Endothelial cell of umbilical vein (primary cell): ENCODE measurements around the gene EML1.

Experiments
- EZH2 ChIP-seq: IDR thresholded peaks from 2 replicates; pipeline ENCODE4 v1.6.1; 2012; ENCODE audit warnings: borderline replicate concordance, low read depth, mild to moderate bottlenecking, moderate library complexity, low read length, inconsistent platforms; ENCODE audit not compliant: severe bottlenecking
- JUN ChIP-seq: IDR thresholded peaks from 2 replicates; pipeline ENCODE4 v1.6.1; 2011; ENCODE audit warnings: borderline replicate concordance, low read depth; ENCODE audit not compliant: insufficient read length, insufficient read depth
- POLR2A ChIP-seq: IDR thresholded peaks from 2 replicates; pipeline ENCODE4 v1.6.1; 2012; ENCODE audit warnings: low read depth, mild to moderate bottlenecking, control low read depth, low read length
- POLR2AphosphoS5 ChIP-seq: IDR thresholded peaks from 2 replicates; pipeline ENCODE4 v1.6.1; 2012; ENCODE audit warnings: low read depth, mild to moderate bottlenecking, control low read depth, low read length, moderate library complexity; ENCODE audit not compliant: insufficient read depth
- TF ChIP-seq, protein P1 (sequence below), 2 donors: IDR thresholded peaks; 1 replicate in 1 of 2; 2 replicates in 1 of 2; pipeline ENCODE4 v1.5.1; 2011; ENCODE audit warnings: low read length in 2 of 2, mild to moderate bottlenecking in 2 of 2, moderate library complexity in 2 of 2, control low read depth in 1 of 2, inconsistent platforms in 1 of 2, low read depth in 1 of 2; ENCODE audit not compliant: insufficient read depth in 1 of 2; ENCODE audit errors: extremely low read depth in 1 of 2
- TF ChIP-seq, protein P2 (sequence below): IDR thresholded peaks from 2 replicates; pipeline ENCODE4 v1.6.1; 2011; ENCODE audit not compliant: insufficient read depth, insufficient read length

DNA sequence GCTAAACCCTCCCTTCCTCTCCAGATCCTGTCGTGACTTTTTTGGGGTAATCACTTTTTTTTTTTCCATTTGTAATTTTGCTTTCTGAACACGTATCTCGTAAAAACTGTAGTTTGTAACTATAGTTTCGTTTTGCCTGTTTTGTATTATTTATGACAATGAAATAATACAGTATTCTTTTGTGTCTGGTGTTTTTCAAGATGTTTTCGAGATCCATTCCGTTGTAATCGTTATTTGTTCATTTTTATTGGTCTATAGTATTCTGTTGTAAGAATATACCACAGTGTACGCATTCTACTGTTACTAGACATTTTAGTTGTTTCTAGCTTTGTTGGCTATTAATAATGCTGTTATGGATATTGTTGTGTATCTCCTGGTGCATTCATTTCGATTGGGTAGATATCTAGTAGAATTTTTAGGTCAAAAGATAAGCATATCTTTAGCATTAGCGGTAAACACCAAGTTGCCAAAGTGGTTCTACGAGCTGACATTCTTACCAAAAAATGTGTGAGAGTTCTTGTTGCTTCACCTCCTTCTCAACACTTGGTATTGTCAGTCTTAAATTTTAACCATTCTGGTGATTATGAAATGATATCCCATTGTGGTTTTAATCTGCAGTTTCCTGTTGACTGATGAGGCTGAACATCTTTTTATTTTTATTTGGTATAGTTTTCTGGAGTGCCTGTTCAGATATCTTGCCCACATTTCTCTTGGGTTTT lies 179.7 kb downstream of the EML1 start:
- TF ChIP-seq, protein P1, sequence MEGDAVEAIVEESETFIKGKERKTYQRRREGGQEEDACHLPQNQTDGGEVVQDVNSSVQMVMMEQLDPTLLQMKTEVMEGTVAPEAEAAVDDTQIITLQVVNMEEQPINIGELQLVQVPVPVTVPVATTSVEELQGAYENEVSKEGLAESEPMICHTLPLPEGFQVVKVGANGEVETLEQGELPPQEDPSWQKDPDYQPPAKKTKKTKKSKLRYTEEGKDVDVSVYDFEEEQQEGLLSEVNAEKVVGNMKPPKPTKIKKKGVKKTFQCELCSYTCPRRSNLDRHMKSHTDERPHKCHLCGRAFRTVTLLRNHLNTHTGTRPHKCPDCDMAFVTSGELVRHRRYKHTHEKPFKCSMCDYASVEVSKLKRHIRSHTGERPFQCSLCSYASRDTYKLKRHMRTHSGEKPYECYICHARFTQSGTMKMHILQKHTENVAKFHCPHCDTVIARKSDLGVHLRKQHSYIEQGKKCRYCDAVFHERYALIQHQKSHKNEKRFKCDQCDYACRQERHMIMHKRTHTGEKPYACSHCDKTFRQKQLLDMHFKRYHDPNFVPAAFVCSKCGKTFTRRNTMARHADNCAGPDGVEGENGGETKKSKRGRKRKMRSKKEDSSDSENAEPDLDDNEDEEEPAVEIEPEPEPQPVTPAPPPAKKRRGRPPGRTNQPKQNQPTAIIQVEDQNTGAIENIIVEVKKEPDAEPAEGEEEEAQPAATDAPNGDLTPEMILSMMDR (IDR thresholded peaks at IDR 0.05; ENCODE audit: extremely low read depth in 1 of 2, insufficient read depth in 1 of 2, low read depth in 1 of 2, low read length in 2 of 2): no peak
- no peak for TF ChIP-seq EZH2
- TF ChIP-seq JUN: no peak
- TF ChIP-seq POLR2A: no peak
- no peak for TF ChIP-seq POLR2AphosphoS5
- TF ChIP-seq, protein P2, sequence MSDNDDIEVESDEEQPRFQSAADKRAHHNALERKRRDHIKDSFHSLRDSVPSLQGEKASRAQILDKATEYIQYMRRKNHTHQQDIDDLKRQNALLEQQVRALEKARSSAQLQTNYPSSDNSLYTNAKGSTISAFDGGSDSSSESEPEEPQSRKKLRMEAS: no peak
